Sigmoid colon (tissue), 7 donors: ENCODE data around the gene KRT20. TPM values are rescaled to one million over a fixed set of nuclear protein-coding genes. Genes with fewer than 3 reads are reported as not detected.

Source experiments
- DNase-seq: peaks from one replicate; pipeline ENCODE4 v3.0.0-alpha.2; 2019
- H3K27ac ChIP-seq, 4 donors: fragments of 200-600 bp; sonication (generic); one replicate each; pipeline ENCODE4 v1.5.1; 2016 to 2019; ENCODE audit warnings: mild to moderate bottlenecking in 1 of 4
- H3K27me3 ChIP-seq, 3 donors: fragments of 200-600 bp; sonication (generic); one replicate each; pipeline ENCODE4 v1.5.1; 2019; ENCODE audit warnings: mild to moderate bottlenecking in 1 of 3
- H3K36me3 ChIP-seq, 4 donors: fragments of 200-600 bp; sonication (generic); one replicate each; pipeline ENCODE4 v1.5.1; 2016 to 2019
- H3K4me1 ChIP-seq, 4 donors: fragments of 200-600 bp; sonication (generic); one replicate each; pipeline ENCODE4 v1.5.1; 2017 to 2019
- H3K4me3 ChIP-seq, 4 donors: fragments of 200-600 bp; sonication (generic); one replicate each; pipeline ENCODE4 v1.5.1; 2017 to 2019; ENCODE audit warnings: mild to moderate bottlenecking in 2 of 4, moderate library complexity in 1 of 4
- H3K9me3 ChIP-seq, 4 donors: fragments of 200-600 bp in 3 of 4; sonication (generic) in 3 of 4; one replicate each; pipeline versions ENCODE4 v1.5.1 to v1.6.1; 2013 to 2019
- EP300 ChIP-seq, 4 donors: sonication (generic); formaldehyde crosslinking; IDR thresholded peaks; one replicate each; pipeline ENCODE4 v1.6.1; 2017; ENCODE audit warnings: antibody characterized with exemption in 4 of 4
- POLR2A ChIP-seq, 2 donors: fragments of 450-650 bp; IDR thresholded peaks; one replicate each; pipeline ENCODE4 v1.6.1; 2016; ENCODE audit warnings: antibody characterized with exemption in 2 of 2, mild to moderate bottlenecking in 2 of 2, moderate library complexity in 2 of 2
- POLR2AphosphoS5 ChIP-seq, 4 donors: sonication (generic); formaldehyde crosslinking; IDR thresholded peaks; one replicate each; pipeline ENCODE4 v1.6.1; 2017; ENCODE audit warnings: antibody characterized with exemption in 4 of 4
- WGBS, 2 donors: extraction: QIAGEN DNeasy Blood & Tissue Kit; methylation state at CpG; one replicate each; pipeline ENCODE4 v1.1.7; 2013; 5-methylcytosine and 5-hydroxymethylcytosine counted together
- intact Hi-C: fragments of 100-400 bp; cut with DNase I; formaldehyde crosslinking; loops from one replicate; pipeline ENCODE4 v1.15.1; 2023
- polyA plus RNA-seq, 3 donors: library from polyadenylated mRNA; stranded (reverse); fragments of 200-250 nt; gene quantifications; one replicate each; pipeline ENCODE4 v1.2.3, GENCODE V29; 2013
- total RNA-seq, 4 donors: library from RNA; depleted of rRNA; stranded (reverse); fragments of >200 nt; gene quantifications; one replicate each; pipeline ENCODE4 v1.1.0, GENCODE V29; 2016
- TF ChIP-seq, protein P1 (sequence below), 4 experiments: fragments of 450-650 bp in 3 of 4; fragments of 200-600 bp in 1 of 4; IDR thresholded peaks; one replicate each; pipeline ENCODE4 v1.5.1; 2016 to 2019; ENCODE audit warnings: antibody characterized with exemption in 4 of 4, mild to moderate bottlenecking in 3 of 4, moderate library complexity in 2 of 4
- donor health status: healthy with polysubstance abuse.
- donor health status: Bipolar disorder and iron deficiency.
- donor health status: healthy.

The KRT20 gene
- total and polyA plus RNA-seq, 7 donors = 1.4 to 2,181 (median 1,034) TPM; not detected in 2

DNA sequence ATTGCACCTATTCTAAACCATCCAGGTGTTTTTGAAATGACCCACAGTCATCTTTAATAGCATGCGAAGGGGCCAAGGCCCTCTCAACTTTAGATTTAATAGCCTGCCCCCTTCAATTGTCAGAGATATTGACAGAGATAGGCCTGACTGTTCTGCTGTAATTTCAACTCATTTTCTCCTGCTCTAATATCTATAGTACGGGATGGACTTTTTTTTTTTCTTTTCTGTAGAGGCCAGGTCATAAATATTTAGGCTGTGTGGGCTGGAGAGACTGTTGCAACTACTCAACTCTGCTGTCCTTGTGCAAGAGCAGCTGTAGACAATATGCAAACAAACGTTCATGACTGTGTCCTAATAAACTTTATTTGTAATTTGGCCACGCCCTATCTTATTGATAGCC is 24.7 kb upstream of the KRT20 start:
- no peak for DNase-seq
- intact Hi-C loops = loop anchor here (1.0 to 5.0 kb wide), 4 partner anchors 418 to 757 kb away; no protein-coding TSS in a partner anchor
- Histone ChIP-seq H3K27ac (peak overlapping the region in 3 of 4 donors; percentile 25 to 72 (median 47)), H3K4me1 (peaks cover 0 to 17% (median 15%) of the 10 kb centered on the region in 4 donors), H3K27me3 (peaks cover 0 to 9% (median 0%) of the 10 kb centered on the region in 3 donors), H3K36me3 (no peaks in the 10 kb centered on the region), H3K4me3 (no peak overlapping the region), H3K9me3 (no peaks in the 10 kb centered on the region)
- 18 to 46% methylated on average over 4 of the region's 4 CpGs for WGBS, 2 donors
- peak in 1 of 4 donors; percentile 0 for TF ChIP-seq POLR2AphosphoS5 (IDR thresholded peaks at IDR 0.05)
- TF ChIP-seq POLR2A (IDR thresholded peaks at IDR 0.05) = no peak

DNA sequence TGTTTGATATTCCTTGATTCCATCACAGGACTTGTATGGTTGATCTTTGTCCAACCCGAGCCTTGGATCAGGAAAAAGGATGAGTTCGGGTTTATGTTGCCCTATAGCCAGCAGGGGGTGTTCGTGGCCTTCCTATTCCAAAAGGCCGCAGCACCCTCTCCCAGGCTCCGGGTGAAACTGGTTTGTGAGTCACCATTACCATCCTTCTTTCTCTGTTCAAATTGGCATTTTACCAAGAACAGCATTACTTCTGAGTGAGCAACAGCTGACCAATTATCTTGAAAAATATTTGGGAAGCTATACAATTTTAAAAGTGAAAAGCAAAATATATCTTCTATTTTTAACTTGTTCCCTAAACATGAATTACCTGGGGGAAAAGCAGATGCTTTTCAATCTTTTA is 24.3 kb upstream of the KRT20 start:
- H3K4me1 ChIP-seq = peaks cover 0 to 17% (median 15%) of the 10 kb centered on the region in 4 donors
- DNase-seq = peak; percentile 89
- 1% methylated on average over 5 of the region's 5 CpGs for WGBS, 2 donors
- TF ChIP-seq POLR2A (IDR thresholded peaks at IDR 0.05) (no peak), EP300 (IDR thresholded peaks at IDR 0.05) (no peak), POLR2AphosphoS5 (IDR thresholded peaks at IDR 0.05) (peak in 1 of 4 donors; percentile 5)
- TF ChIP-seq, protein P1, sequence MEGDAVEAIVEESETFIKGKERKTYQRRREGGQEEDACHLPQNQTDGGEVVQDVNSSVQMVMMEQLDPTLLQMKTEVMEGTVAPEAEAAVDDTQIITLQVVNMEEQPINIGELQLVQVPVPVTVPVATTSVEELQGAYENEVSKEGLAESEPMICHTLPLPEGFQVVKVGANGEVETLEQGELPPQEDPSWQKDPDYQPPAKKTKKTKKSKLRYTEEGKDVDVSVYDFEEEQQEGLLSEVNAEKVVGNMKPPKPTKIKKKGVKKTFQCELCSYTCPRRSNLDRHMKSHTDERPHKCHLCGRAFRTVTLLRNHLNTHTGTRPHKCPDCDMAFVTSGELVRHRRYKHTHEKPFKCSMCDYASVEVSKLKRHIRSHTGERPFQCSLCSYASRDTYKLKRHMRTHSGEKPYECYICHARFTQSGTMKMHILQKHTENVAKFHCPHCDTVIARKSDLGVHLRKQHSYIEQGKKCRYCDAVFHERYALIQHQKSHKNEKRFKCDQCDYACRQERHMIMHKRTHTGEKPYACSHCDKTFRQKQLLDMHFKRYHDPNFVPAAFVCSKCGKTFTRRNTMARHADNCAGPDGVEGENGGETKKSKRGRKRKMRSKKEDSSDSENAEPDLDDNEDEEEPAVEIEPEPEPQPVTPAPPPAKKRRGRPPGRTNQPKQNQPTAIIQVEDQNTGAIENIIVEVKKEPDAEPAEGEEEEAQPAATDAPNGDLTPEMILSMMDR (IDR thresholded peaks at IDR 0.05) = peak; percentile 53 to 74 (median 62)
- H3K4me3 ChIP-seq = no peak overlapping the region
- intact Hi-C loops = loop anchor here (1.0 to 5.0 kb wide), 4 partner anchors 418 to 757 kb away; no protein-coding TSS in a partner anchor
- no peaks in the 10 kb centered on the region for H3K9me3 ChIP-seq
- no peaks in the 10 kb centered on the region for H3K36me3 ChIP-seq
- H3K27ac ChIP-seq = peak overlapping the region in 3 of 4 donors; percentile 25 to 72 (median 47)
- H3K27me3 ChIP-seq = peaks cover 0 to 9% (median 0%) of the 10 kb centered on the region in 3 donors

DNA sequence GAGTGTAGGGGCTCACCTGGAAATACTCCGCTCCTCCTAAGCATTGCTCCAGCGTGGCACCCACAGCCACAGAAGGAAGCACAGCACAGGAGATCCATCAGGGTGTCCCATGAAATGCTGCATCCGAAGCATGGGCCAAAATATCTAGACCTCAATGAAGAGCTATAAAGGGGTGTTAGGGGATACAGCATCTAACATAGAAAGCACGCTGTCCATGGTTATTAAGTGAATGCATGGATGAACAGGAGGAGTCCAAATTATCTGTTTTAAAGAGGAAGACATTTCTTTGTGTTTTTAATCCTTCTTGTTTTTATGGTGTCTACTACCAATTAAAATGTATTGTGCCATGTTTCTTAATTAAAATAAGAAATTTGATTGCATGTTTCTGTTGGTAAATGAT is 21.6 kb upstream of the KRT20 start:
- Histone ChIP-seq H3K27ac (no peak overlapping the region), H3K4me1 (peaks cover 0 to 17% (median 15%) of the 10 kb centered on the region in 4 donors), H3K36me3 (no peaks in the 10 kb centered on the region), H3K27me3 (peaks cover 0 to 9% (median 0%) of the 10 kb centered on the region in 3 donors), H3K4me3 (no peak overlapping the region), H3K9me3 (no peaks in the 10 kb centered on the region)
- DNase-seq = no peak
- 94% methylated on average over 4 of the region's 4 CpGs for WGBS, 2 donors
- intact Hi-C loops = loop anchor here (5.0 kb wide), 2 partner anchors 421 to 741 kb away; no protein-coding TSS in a partner anchor
- no peak for TF ChIP-seq EP300 (IDR thresholded peaks at IDR 0.05)

DNA sequence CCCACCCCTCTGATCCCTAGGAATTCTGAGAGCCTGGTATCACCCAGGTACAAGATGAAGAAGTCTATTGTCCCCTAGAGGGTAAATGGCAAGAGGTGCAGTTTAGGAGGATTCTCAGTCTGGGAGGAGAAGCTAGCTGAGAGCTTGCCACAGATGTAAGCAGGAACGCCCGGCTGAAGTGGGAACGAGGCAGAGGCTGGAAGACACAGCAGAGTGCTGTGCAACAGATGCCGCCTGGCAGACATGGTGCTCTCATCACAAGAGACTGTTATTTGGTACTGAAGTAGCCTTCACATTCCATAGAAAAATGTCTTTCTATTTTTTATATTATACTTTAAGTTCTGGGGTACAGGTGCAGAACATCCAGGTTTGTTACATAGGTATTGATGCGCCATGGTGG is 20.3 kb upstream of the KRT20 start:
- intact Hi-C loops = loop anchor here (5.0 kb wide), 2 partner anchors 422 to 742 kb away; no protein-coding TSS in a partner anchor
- Histone ChIP-seq H3K27me3 (peaks cover 0 to 9% (median 0%) of the 10 kb centered on the region in 3 donors), H3K9me3 (no peaks in the 10 kb centered on the region), H3K36me3 (no peaks in the 10 kb centered on the region), H3K27ac (no peak overlapping the region), H3K4me1 (peaks cover 0 to 12% (median 10%) of the 10 kb centered on the region in 4 donors), H3K4me3 (no peak overlapping the region)
- no peak for DNase-seq
- WGBS, 2 donors = 94 to 96% methylated on average over 5 of the region's 5 CpGs
- TF ChIP-seq POLR2A (IDR thresholded peaks at IDR 0.05) = no peak
- TF ChIP-seq POLR2AphosphoS5 (IDR thresholded peaks at IDR 0.05) = no peak
- no peak for TF ChIP-seq EP300 (IDR thresholded peaks at IDR 0.05)

DNA sequence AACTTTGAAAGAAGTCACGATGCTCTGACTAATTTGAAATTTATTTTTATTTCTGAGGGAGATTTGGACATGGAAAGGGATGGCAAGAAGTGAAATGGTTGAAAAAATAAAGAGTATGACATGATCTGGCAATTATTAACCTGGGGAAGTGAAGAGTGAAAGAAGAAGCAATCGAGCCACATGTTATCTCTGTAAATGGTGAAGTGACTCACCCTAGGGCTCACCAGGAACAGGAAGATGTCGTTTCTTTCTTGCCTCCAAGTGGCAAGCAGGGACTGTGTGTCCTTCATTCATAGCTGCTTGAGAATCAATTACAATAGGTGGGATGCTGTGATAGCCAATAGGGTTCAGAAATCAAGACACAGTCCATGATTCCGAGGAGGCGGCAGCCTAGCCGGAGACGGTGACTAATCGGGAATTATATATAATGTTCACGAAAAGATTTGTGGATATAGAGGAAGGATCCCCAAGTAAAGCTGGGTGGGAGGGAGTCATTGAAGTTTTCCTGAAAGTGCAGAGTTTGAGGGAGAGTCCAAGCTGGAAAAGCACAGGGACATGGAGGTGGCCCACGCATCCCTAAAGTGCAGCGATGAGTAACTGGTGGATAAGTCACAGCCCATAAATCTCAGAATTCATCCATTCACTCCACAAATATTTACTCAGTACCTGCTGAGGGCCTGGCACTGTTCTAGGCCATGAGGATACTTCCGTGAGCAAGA is 18.2 kb upstream of the KRT20 start:
- Histone ChIP-seq H3K4me3 (no peak overlapping the region), H3K9me3 (no peaks in the 10 kb centered on the region), H3K27me3 (peaks cover 0 to 13% (median 0%) of the 10 kb centered on the region in 3 donors), H3K36me3 (no peaks in the 10 kb centered on the region), H3K27ac (no peak overlapping the region), H3K4me1 (no peaks in the 10 kb centered on the region)
- TF ChIP-seq EP300 (IDR thresholded peaks at IDR 0.05) (no peak), POLR2AphosphoS5 (IDR thresholded peaks at IDR 0.05) (no peak)
- intact Hi-C loops = no loop called here
- WGBS, 2 donors = 13 to 62% methylated on average over 12 of the region's 12 CpGs
- no peak for DNase-seq

DNA sequence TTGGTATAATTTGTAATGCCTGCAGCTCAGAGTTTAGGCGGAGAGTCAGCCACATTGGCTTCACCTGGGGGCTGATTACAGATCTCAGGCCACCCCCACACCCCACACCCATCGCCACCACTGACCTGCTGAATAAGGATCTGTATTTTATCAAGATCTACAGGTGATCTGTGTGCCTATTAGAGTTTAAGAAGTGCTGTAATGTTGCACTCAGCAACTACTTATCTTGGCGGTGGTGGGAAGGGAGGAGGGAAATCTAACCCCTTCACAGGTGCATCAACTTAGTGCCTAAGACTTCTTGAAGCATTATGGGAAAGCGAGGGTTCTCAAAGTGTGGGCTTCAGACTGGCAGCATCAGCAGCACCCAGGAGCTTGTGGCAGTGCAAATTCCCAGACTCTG is 17.5 kb upstream of the KRT20 start:
- H3K4me3 ChIP-seq = no peak overlapping the region
- no peaks in the 10 kb centered on the region for H3K36me3 ChIP-seq
- intact Hi-C loops = no loop called here
- TF ChIP-seq EP300 (IDR thresholded peaks at IDR 0.05) = no peak
- TF ChIP-seq, protein P1 (IDR thresholded peaks at IDR 0.05) = no peak
- no peak for TF ChIP-seq POLR2A (IDR thresholded peaks at IDR 0.05)
- TF ChIP-seq POLR2AphosphoS5 (IDR thresholded peaks at IDR 0.05) = no peak
- no peaks in the 10 kb centered on the region for H3K4me1 ChIP-seq
- WGBS, 2 donors = 20 to 78% methylated on average over 4 of the region's 4 CpGs
- peaks cover 0 to 13% (median 0%) of the 10 kb centered on the region in 3 donors for H3K27me3 ChIP-seq
- DNase-seq = no peak
- H3K27ac ChIP-seq = peak overlapping the region in 1 of 4 donors; percentile 8
- no peaks in the 10 kb centered on the region for H3K9me3 ChIP-seq
